GM19455 (cell line): ENCODE results near the gene TSC22D4.
A peak's percentile ranks its signal among the peaks of the same experiment; 100 is the strongest.

Experiments used
- ATAC-seq: cut with Tn5 transposase; IDR thresholded peaks from one replicate; pipeline ENCODE4 v1.9.1; 2021; ENCODE audit not compliant: unreplicated experiment

The TSC22D4 gene

GRCh38 chr7:100493476-100494264 is 14.7 kb upstream of the TSC22D4 start:
- ATAC-seq: no peak

GRCh38 chr7:100492738-100493475 is 13.9 kb upstream of the TSC22D4 start:
- ATAC-seq: no peak

GRCh38 chr7:100491192-100491578 is 12.2 kb upstream of the TSC22D4 start:
- no peak for ATAC-seq

- no peak for ATAC-seq
Observed at GRCh38 chr7:100490483-100491191, 11.6 kb upstream of the TSC22D4 start.

GRCh38 chr7:100489824-100490223 is 10.8 kb upstream of the TSC22D4 start:
- ATAC-seq: no peak

- ATAC-seq: no peak
Observed at GRCh38 chr7:100489121-100489520, 10.1 kb upstream of the TSC22D4 start.

GRCh38 chr7:100488333-100489095 is 9.5 kb upstream of the TSC22D4 start:
- ATAC-seq: no peak

- ATAC-seq: no peak
Observed at GRCh38 chr7:100486753-100487446, 7.9 kb upstream of the TSC22D4 start.

GRCh38 chr7:100486111-100486636 is 7.2 kb upstream of the TSC22D4 start:
- no peak for ATAC-seq

GRCh38 chr7:100485471-100485876 is 6.5 kb upstream of the TSC22D4 start:
- no peak for ATAC-seq

- ATAC-seq: no peak
Observed at GRCh38 chr7:100484673-100485045, 5.6 kb upstream of the TSC22D4 start.

- peak; percentile 9 for ATAC-seq
Observed at GRCh38 chr7:100483722-100484672, 5.0 kb upstream of the TSC22D4 start, which contains the start of gene NYAP1. Gene NYAP1 (plus strand): TSS chr7:100483927. CDS start chr7:100485312, 1,385 bp downstream.

- peak; percentile 59 for ATAC-seq
Observed at GRCh38 chr7:100483090-100483721, 4.2 kb upstream of the TSC22D4 start.

GRCh38 chr7:100482728-100483089 is 3.7 kb upstream of the TSC22D4 start:
- ATAC-seq: no peak

GRCh38 chr7:100481466-100481865 is 2.5 kb upstream of the TSC22D4 start:
- no peak for ATAC-seq

GRCh38 chr7:100477871-100478267 is 1.1 kb downstream of the TSC22D4 start:
- ATAC-seq: no peak

GRCh38 chr7:100476903-100477870 is 1.8 kb downstream of the TSC22D4 start:
- ATAC-seq: no peak
